Right renal pelvis (tissue), 4 donors: ENCODE data around the gene EZR. TPM values are rescaled to one million over a fixed set of nuclear protein-coding genes. Genes with fewer than 3 reads are reported as not detected.

ENCODE experiments used
- DNase-seq, 4 donors: peaks; one replicate each; pipeline ENCODE4 v3.0.0-alpha.2; 2013; ENCODE audit warnings: low read depth in 4 of 4, low spot score in 3 of 4, missing footprints in 1 of 4
- polyA plus RNA-seq, 4 donors: library from polyadenylated mRNA; unstranded; fragments of 120-200 nt; gene quantifications; one replicate each; pipeline ENCODE4 v1.2.1, GENCODE V29; 2013; ENCODE audit not compliant: insufficient read length in 4 of 4

Gene EZR
- polyA plus RNA-seq, 4 donors = 260 to 274 (median 264) TPM

- no peak for DNase-seq
Measured at GRCh38 chr6:158780246-158780884, 38.8 kb downstream of the EZR start.

DNA sequence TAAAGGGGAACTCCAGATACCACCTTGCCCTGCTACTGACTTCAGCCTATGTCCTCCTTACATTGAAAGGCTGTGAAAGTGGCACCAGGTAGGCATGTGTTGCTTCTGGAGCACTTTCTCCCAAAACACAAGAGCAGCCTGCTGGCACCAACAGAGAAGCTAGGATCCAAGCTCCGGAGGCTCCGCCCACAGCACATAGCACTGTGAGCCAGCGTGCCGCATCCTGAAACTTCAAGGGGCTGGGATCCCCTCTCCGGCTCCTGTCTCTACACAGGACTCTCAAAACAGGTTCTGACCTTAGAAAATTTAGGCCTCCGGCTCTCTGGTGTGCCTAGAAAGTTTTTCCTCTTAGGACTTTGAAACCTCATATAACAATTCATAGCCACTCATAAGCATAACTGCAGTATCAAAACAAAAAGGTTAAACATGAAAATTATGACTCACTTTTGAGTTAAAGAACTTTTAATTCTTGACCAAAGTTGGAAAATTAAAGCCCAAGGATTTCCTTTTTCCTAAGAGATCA lies 41.1 kb downstream of the EZR start:
- DNase-seq = no peak

GRCh38 chr6:158777510-158777909 lies 41.7 kb downstream of the EZR start:
- DNase-seq = no peak

DNA sequence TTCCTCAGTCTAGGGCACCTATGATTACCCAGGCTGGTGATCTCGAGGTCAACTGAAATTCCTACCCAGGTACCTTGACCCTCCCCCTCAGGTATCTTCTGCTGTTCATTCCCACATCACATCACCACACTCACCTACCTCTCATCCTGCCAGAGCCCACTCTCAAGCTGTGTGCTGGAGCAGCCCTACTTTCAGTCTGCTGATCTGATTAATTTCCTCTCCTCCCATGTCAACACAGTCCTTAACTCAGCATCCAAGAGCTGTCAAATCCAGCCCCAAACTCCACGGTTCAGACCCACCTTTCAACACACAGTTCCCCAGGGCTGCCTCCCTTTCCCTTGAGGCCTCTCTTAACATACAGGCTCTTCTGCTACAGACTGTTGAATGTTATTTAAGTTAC lies 42.4 kb downstream of the EZR start:
- no peak for DNase-seq

- no peak for DNase-seq
Measured at GRCh38 chr6:158775832-158776231, 43.3 kb downstream of the EZR start.

DNA sequence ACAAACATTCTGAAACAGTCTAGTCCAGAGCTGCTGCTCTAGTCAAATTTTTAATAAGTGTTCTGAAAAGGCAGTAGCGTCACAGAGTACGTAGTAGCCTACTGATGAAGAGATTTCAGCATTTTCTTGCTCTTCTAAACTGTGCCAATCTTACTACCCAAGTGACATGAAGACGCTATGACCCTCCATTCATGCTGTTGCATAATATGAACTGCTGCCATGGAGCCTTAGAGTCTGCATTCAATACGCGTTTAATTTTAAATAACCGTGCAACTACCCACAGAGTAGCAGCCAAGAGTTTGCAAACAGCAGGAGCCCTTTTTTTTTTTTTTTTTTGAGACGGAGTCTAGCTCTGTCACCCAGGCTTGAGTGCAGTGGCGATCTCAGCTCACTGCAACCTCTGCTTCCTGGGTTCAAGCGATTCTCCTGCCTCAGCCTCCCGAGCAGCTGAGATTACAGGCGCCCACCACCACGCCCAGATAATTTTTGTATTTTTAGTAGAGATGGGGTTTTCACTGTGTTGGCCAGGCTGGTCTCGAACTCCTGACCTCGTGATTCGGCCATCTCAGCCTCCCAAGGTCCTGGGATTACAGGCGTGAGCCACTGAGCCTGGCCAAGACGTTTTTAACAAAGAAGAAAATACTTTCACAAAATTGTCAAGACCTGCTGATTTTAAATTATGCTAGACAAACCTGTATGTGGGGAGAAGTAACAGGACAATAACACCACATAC lies 44.3 kb downstream of the EZR start:
- no peak for DNase-seq

GRCh38 chr6:158773581-158774449 lies 45.4 kb downstream of the EZR start:
- no peak for DNase-seq

DNA sequence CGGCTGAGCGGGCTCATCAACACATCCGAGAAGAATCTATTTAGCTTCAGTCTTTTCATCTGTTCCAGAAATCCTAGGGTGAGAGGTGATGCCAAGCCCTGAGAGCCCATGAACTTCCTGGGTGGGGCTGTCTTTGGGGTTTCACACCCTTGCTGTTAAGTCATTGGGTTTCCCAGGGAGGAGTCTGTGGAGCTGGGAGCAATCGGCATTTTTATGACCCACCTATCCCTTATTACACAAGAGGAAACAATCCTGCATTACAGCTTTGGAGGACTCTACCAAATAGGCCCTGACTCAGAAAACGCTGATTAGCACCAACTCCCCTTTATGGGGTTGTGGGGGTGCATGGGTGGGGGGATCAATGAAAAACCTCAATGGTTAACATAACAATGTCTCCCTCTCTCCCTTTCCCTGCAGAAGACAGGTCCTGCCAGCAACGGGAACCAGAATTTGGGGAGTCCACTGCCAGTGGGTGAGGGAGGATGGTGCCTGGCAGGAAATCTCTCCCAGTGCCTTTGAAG lies 46.3 kb downstream of the EZR start:
- no peak for DNase-seq

- no peak for DNase-seq
Measured at GRCh38 chr6:158772172-158772571, 47.0 kb downstream of the EZR start.

DNA sequence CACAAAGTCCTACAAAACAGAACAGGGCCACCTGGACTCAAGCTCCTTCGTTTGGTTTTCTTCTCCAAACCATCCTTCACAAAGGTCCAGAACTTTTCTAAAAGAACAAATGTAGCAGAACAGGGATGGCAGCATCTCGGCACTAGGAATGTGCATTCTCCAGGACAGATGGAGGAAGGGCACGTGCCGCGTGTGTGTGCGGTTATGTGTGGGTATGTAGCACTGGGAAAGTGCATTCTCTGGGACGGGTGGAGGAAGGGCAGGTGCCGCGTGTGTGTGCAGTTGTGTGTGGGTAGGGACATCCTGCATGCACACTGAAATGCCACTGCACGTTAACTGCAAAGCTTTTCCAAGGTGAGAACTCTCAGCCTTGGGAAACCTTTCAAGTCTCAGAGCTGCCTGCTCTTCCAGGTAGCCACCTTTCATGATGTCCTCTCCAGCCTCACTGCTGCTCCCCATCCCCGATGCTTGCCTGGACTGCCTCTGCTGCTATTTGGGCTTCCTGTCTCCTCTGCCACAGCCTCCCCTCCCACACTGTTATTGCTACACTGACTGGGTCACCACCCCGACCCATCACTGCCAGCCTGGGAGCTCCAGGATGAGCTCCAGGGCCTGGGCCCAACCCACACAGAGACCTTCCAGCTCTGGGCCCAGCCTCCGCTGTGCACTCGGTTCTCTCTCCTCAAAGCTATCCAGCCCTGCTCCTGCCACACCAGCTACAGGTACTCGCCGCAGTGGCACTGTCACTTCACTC lies 47.6 kb downstream of the EZR start:
- no peak for DNase-seq

GRCh38 chr6:158770533-158771330 lies 48.4 kb downstream of the EZR start:
- DNase-seq = no peak

DNA sequence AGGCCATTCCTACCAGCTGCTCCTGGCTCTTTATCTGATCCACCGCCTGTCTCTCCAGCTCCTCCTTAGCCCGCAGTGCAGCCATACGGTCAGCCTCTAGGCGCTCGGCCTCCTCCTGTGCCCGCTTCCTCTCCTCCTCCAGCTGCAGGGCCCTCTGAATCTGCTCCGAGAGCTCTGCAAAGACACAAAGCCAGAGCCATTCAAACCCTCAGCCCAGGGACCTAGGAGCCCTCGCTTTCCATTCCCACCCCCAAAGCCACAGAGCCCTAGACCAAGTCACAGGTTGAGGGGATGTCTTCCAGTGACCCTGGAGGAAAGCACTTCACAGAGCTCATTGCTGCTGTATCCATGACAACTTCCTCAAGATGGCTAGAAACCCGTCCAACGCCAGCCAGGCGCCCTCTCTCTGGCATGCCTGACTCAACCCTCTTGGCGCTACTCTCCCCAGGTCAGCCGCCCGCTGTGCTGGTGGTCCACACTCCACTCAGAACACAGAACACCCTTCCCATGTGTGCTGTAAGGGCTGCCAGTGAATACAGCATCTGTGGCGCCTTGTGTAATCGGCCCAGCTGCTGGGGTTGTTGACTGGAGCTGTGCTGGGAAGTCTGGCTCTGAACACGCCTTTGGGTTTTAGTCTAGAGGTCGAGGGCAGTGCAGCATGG lies 49.3 kb downstream of the EZR start:
- DNase-seq = no peak

DNA sequence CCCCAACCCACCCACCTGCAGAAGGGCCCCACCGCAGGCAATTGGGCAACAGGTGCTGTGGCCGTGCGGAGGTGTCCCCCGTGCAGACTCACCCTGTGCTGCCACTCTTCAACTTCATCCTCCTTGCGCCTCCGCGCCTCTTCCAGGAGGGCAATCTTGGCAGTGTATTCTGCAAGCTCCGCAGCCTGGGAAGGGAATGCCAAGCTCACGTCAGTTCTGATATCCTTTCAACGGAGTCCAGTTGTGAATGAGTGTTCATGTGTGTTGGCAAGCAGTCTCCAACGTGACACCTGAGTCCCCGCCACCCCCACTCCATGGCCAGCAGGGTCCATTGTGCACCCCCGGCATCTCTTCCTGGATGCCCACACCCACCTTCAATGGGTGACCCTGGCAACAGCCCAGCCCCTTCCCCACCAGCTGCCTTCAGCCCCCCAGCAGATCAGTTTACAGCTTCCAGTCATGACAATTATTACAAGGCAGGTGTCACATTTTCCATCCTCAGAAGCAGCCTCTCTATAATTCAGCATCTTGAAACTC lies 49.9 kb downstream of the EZR start:
- DNase-seq = no peak

DNA sequence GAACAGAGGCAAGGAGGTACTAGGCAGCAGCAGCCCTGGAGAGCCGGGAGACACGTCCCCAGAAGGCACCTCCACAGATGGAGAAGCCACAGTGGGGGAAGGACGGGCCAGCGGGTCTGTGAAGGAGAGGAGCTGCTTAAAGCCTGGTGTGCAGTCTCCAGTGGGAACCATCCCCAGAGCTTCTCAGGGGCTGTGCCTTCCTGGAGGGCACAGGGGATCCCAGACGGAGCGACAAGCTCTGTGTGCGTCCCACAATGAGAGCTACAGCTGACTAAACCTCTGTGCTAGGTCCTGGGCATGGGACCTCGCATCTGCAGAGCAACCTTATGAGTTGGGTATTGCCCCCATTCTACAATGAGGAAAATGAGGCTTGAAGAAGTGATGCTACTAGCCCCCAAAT lies 50.7 kb downstream of the EZR start:
- no peak for DNase-seq

GRCh38 chr6:158767709-158768108 lies 51.5 kb downstream of the EZR start:
- no peak for DNase-seq

GRCh38 chr6:158766621-158767455 lies 52.3 kb downstream of the EZR start:
- no peak for DNase-seq

GRCh38 chr6:158765499-158766068 lies 53.6 kb downstream of the EZR start:
- no peak for DNase-seq
